Measurements from ENCODE around the gene TRAF2.
A peak's percentile ranks its signal among the peaks of the same experiment; 100 is the strongest.
"Not testable (repeated sequence)": the region's sequence is repeated elsewhere in the genome, so short reads cannot be mapped to it uniquely, and the experiment has no call there.

TRAF2 gene

GRCh38 chr9:136882109-136882946 is 4.0 kb upstream of the TRAF2 start:
- peak in 1 of 3 experiments; percentile 52 for DNase-seq

- not testable (repeated sequence) for DNase-seq
Observed at GRCh38 chr9:136882947-136883283, 3.4 kb upstream of the TRAF2 start.

- DNase-seq, result not testable (repeated sequence)
Observed at GRCh38 chr9:136883670-136884069, 2.6 kb upstream of the TRAF2 start.

GRCh38 chr9:136886610-136887597 is 588 bp downstream of the TRAF2 start:
- peak in 2 of 3 experiments; percentile 57 to 66 for DNase-seq

- DNase-seq, result no peak
Observed at GRCh38 chr9:136888454-136888853, 2.1 kb downstream of the TRAF2 start.

GRCh38 chr9:136889858-136890257 is 3.5 kb downstream of the TRAF2 start:
- no peak for DNase-seq

- DNase-seq, result no peak
Observed at GRCh38 chr9:136890661-136891060, 4.3 kb downstream of the TRAF2 start.

- DNase-seq, result no peak
Observed at GRCh38 chr9:136896027-136896426, 9.7 kb downstream of the TRAF2 start.

- DNase-seq, result no peak
Observed at GRCh38 chr9:136898483-136899100, 12.3 kb downstream of the TRAF2 start.

GRCh38 chr9:136899196-136899595 is 12.9 kb downstream of the TRAF2 start:
- DNase-seq, result no peak

GRCh38 chr9:136900556-136900955 is 14.2 kb downstream of the TRAF2 start:
- DNase-seq, result no peak

- DNase-seq, result no peak
Observed at GRCh38 chr9:136900988-136901515, 14.7 kb downstream of the TRAF2 start.

- DNase-seq, result no peak
Observed at GRCh38 chr9:136901516-136902258, 15.4 kb downstream of the TRAF2 start.

GRCh38 chr9:136902259-136902821 is 16.0 kb downstream of the TRAF2 start:
- DNase-seq, result no peak

- DNase-seq, result no peak
Observed at GRCh38 chr9:136903041-136903554, 16.8 kb downstream of the TRAF2 start.

GRCh38 chr9:136906266-136906665 is 19.9 kb downstream of the TRAF2 start:
- no peak for DNase-seq

- DNase-seq, result no peak
Observed at GRCh38 chr9:136907011-136907914, 20.9 kb downstream of the TRAF2 start.

GRCh38 chr9:136910197-136910900 is 24.0 kb downstream of the TRAF2 start:
- no peak for DNase-seq

- no peak for DNase-seq
Observed at GRCh38 chr9:136910901-136911245, 24.6 kb downstream of the TRAF2 start.
